NOMO-1 (cell line): ENCODE data around the gene QARS1.

Experiments used
- DNase-seq, 2 experiments: peaks; one replicate each; lab custom pipeline; 2025; ENCODE audit not compliant: unreplicated experiment in 2 of 2; lab: John Stamatoyannopoulos, UW

Gene QARS1

DNA sequence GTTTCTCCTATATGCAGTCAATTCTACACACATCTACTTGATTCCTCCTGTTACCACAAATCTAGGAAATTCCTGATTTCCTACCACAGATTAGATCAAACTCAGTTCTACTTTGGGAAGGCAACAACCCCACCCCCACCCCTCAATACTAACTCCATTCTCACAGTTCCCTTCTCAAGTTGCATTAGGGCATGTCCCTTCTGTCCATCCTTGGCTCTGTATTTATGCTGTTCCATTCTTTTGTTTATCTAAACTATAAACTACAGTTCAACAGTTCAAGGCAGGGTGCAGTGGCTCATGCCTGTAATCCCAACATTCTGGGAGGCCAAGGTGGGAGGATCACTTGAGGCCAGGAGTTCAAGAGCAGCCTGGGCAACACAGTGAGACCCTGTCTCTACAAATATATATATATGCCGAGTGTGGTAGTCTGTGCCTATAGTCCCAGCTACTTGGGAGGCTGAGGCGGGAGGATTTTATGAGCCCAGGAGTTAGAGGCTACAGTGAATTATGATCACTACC is 50.2 kb downstream of the QARS1 start:
- DNase-seq, result no peak

DNA sequence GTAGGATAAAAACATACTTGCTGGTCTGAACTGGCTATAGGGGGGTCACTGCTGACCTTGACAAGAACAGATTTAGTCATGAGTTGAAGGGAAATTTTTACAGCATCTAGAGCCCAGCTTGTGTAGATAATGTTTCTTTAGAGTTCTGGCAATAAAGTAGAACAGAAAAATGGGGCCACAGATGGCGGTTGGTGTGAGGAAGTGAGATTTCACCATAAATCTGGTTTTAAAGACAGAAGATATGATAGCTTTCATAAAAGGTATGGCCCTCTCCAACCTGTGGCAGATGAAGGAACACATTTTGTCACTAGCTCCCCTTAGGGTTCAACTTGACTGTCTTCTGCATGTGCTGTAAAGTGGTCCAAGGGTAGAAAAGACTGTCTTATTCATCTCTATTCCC is 51.0 kb downstream of the QARS1 start:
- peak; percentile 54 to 69 for DNase-seq
